HepG2 (cell line): ENCODE results near the gene STXBP4. TPM values are rescaled to one million over a fixed set of nuclear protein-coding genes. Genes with fewer than 3 reads are reported as not detected.

Source experiments
- ATAC-seq: fragments of 200-7000 bp; cut with Tn5 transposase; 3 replicates; pipeline ENCODE4 v1.9.1; 2020; ENCODE audit warnings: mild to moderate bottlenecking, moderate library complexity
- BruUV-seq: library from RNA; stranded (reverse); fragments of 400-500 nt; replicated peaks from 2 replicates; lab custom pipeline; 2021; lab: Mats Ljungman, UMichigan
- CTCF ChIA-PET: fragments of 300-600 bp; formaldehyde crosslinking; extraction: SDS; loops from one replicate; lab custom pipeline; 2021; ENCODE audit warnings: low total read pairs, inconsistent platforms, low intra/inter-chr PET ratio; lab: Yijun Ruan, JAX
- POLR2A ChIA-PET: fragments of 350-600 bp; sonication (Branson Sonifier 250); formaldehyde crosslinking; loops from one replicate; lab custom pipeline; 2020; ENCODE audit warnings: antibody characterized with exemption, inconsistent platforms; lab: Yijun Ruan, JAX
- DNase-seq: peaks from one replicate; pipeline ENCODE4 v3.0.0-alpha.2; 2015; ENCODE audit warnings: low spot score
- FAIRE-seq: peaks from 3 replicates; lab custom pipeline; 2011; peaks lifted over from hg19 to GRCh38; lab: Jason Lieb, UNC
- H2AFZ ChIP-seq: one replicate; pipeline ENCODE4 v1.6.1; 2011; ENCODE audit warnings: low read length, inconsistent platforms
- H3K27ac ChIP-seq: fragments of 300-600 bp; 3 replicates; pipeline ENCODE4 v1.8.0; 2011; ENCODE audit warnings: mixed run types, mild to moderate bottlenecking, mixed read lengths, low read length, inconsistent platforms; ENCODE audit not compliant: insufficient read depth; ENCODE audit errors: extremely low read length
- H3K27me3 ChIP-seq, 2 experiments: fragments of 200-600 bp in 1 of 2; 2 replicates in 1 of 2; 3 replicates in 1 of 2; pipeline versions ENCODE4 v1.6.0 to v1.8.0; 2011; ENCODE audit warnings: low read length in 2 of 2, mild to moderate bottlenecking in 2 of 2, moderate library complexity in 2 of 2, inconsistent platforms in 1 of 2; ENCODE audit not compliant: insufficient read depth in 2 of 2, control insufficient read depth in 1 of 2
- H3K36me3 ChIP-seq, 2 experiments: fragments of 200-600 bp in 1 of 2; replicated peaks in 1 of 2; 2 replicates in 1 of 2; 3 replicates in 1 of 2; pipeline versions ENCODE4 v1.5.1 to v1.8.0; 2011; ENCODE audit warnings: low read length in 2 of 2, inconsistent platforms in 1 of 2; ENCODE audit not compliant: insufficient read depth in 2 of 2, control insufficient read depth in 1 of 2
- H3K4me1 ChIP-seq: 2 replicates; pipeline ENCODE4 v1.5.1; 2012; ENCODE audit warnings: low read length, inconsistent platforms; ENCODE audit not compliant: insufficient read depth
- H3K4me2 ChIP-seq: 2 replicates; pipeline ENCODE4 v1.6.0; 2011; ENCODE audit warnings: low read depth, low read length, inconsistent platforms
- H3K4me3 ChIP-seq, 3 experiments: fragments of 200-600 bp in 1 of 3; sonication (generic), shearing (Covaris generic) in 1 of 3; replicated peaks in 1 of 3; 2 replicates each; pipeline ENCODE4 v1.5.1; 2011 to 2016; ENCODE audit warnings: low read length in 3 of 3, inconsistent platforms in 2 of 3, low read depth in 2 of 3, mild to moderate bottlenecking in 2 of 3, control low read depth in 1 of 3, mixed read lengths in 1 of 3; ENCODE audit not compliant: insufficient read depth in 1 of 3
- H3K79me2 ChIP-seq: one replicate; pipeline ENCODE4 v1.6.1; 2011; ENCODE audit warnings: low read length, inconsistent platforms; ENCODE audit not compliant: insufficient read depth
- H3K9ac ChIP-seq: 2 replicates; pipeline ENCODE4 v1.6.0; 2011; ENCODE audit warnings: mild to moderate bottlenecking, low read depth, low read length, inconsistent platforms; ENCODE audit not compliant: insufficient read depth
- H3K9me3 ChIP-seq: 2 replicates; pipeline ENCODE4 v1.5.1; 2012; ENCODE audit warnings: mild to moderate bottlenecking, low read length
- H4K20me1 ChIP-seq: 2 replicates; pipeline ENCODE4 v1.6.0; 2011; ENCODE audit warnings: inconsistent platforms, mild to moderate bottlenecking, low read length, moderate library complexity; ENCODE audit not compliant: insufficient read depth
- ARNT2 ChIP-seq: sonication (generic); formaldehyde crosslinking; IDR thresholded peaks from 2 replicates; pipeline ENCODE4 v1.8.0; 2022; ENCODE audit warnings: mild to moderate bottlenecking, low read depth, missing genetic modification reagents, moderate library complexity
- KLF9 ChIP-seq: IDR thresholded peaks from 2 replicates; pipeline ENCODE4 v1.6.1; 2016; ENCODE audit warnings: low read depth
- MBNL3 ChIP-seq: fragments of 250-450 bp; sonication (Bioruptor Pico); conservative IDR thresholded peaks from 2 replicates; pipeline ENCODE4 v1.8.0; 2022; ENCODE audit warnings: mild to moderate bottlenecking, inconsistent platforms
- MIER3 ChIP-seq: IDR thresholded peaks from 2 replicates; pipeline ENCODE4 v1.6.1; 2016; ENCODE audit warnings: missing compliant biosample characterization, borderline replicate concordance
- RCOR2 ChIP-seq: IDR thresholded peaks from 2 replicates; pipeline ENCODE4 v1.6.1; 2016; ENCODE audit warnings: missing biosample characterization, missing genetic modification reagents
- SOX5 ChIP-seq: IDR thresholded peaks from 2 replicates; pipeline ENCODE4 v1.6.1; 2016; ENCODE audit warnings: borderline replicate concordance
- YEATS2 ChIP-seq: sonication (generic); formaldehyde crosslinking; IDR thresholded peaks from 2 replicates; pipeline ENCODE4 v1.4.0; 2020; ENCODE audit warnings: missing genetic modification reagents, borderline replicate concordance
- ZNF564 ChIP-seq: sonication (generic); formaldehyde crosslinking; IDR thresholded peaks from 2 replicates; pipeline ENCODE4 v1.8.1; 2023; ENCODE audit warnings: mild to moderate bottlenecking, missing genetic modification reagents
- ZNF7 ChIP-seq: IDR thresholded peaks from 2 replicates; pipeline ENCODE4 v1.6.1; 2016; ENCODE audit warnings: missing biosample characterization, missing genetic modification reagents
- WGBS: methylation state at CpG from one replicate; pipeline ENCODE4 v1.1.6; 2017; ENCODE audit warnings: low lambda C conversion rate; 5-methylcytosine and 5-hydroxymethylcytosine counted together
- in situ Hi-C: cut with HindIII; loops from 2 replicates; pipeline ENCODE4 v1.10.0; 2017; ENCODE audit warnings: low pct_unique_long_range_greater_than_20kb; ENCODE audit not compliant: extremely low pct_ligation_motif_present
- intact Hi-C: fragments of 100-400 bp; cut with micrococcal nuclease; formaldehyde crosslinking; loops from one replicate; pipeline ENCODE4 v1.10.0; 2022; ENCODE audit not compliant: unreplicated experiment
- polyA plus RNA-seq, 8 experiments: library from polyadenylated mRNA; depleted of rRNA in 3 of 8; stranded (reverse) in 7 of 8; unstranded in 1 of 8; fragments of >200 nt; fragmentation: Illumina TruSeq in 4 of 8; extraction: Trizol in 4 of 8; gene quantifications; 2 replicates each; pipeline versions ENCODE4 v1.2.1 to v1.2.3, GENCODE V29; 2011 to 2016; ENCODE audit warnings: low read depth in 4 of 8, missing spikeins in 1 of 8, mixed read lengths in 1 of 8; ENCODE audit not compliant: insufficient read depth in 1 of 8
- total RNA-seq, 5 experiments: library from RNA; depleted of rRNA; stranded (reverse); fragments of >200 nt; fragmentation: Illumina TruSeq; extraction: Trizol; gene quantifications; 2 replicates each; pipeline ENCODE4 v1.2.3, GENCODE V29; 2016; ENCODE audit warnings: low read depth in 1 of 5

Gene STXBP4
- total and polyA plus RNA-seq, 2 of the 13 experiments (the other 11 are each of a cell fraction or from before 2014, with no cell fraction given), result 8.5 to 36.1 TPM

- Histone ChIP-seq H2AFZ (no peak overlapping the region), H3K27ac (no peak overlapping the region), H3K4me3 (no peak overlapping the region), H3K36me3 (no peaks in the 10 kb centered on the region), H3K4me2 (no peak overlapping the region), H4K20me1 (no peaks in the 10 kb centered on the region), H3K79me2 (no peaks in the 10 kb centered on the region), H3K4me1 (peaks cover 22% of the 10 kb centered on the region), H3K9me3 (no peaks in the 10 kb centered on the region), H3K9ac (no peak overlapping the region), H3K27me3 (no peaks in the 10 kb centered on the region; a peak in 2 of 5 replicates)
- intact Hi-C loops (no loop called here), in situ Hi-C loops (no loop called here)
- FAIRE-seq (no peak), ATAC-seq (no peak), DNase-seq (no peak)
- POLR2A ChIA-PET, result no interaction called here
- peak; percentile 90 for TF ChIP-seq ZNF7
- no peak for TF ChIP-seq ZNF564 (CRISPR knock-in tag)
- WGBS, result 64% methylated on average over 3 of the region's 3 CpGs
- CTCF ChIA-PET, result no interaction called here
- BruUV-seq, result no TSS peak
These were observed 247.1 kb downstream of the STXBP4 start for GRCh38 chr17:55215711-55216110.

GRCh38 chr17:55216888-55217287, 248.3 kb downstream of the STXBP4 start:
- CTCF ChIA-PET, result no interaction called here
- 85% methylated on average over 3 of the region's 3 CpGs for WGBS

More at GRCh38 chr17:55216888-55217287, 248.3 kb downstream of the STXBP4 start:
- H4K20me1 ChIP-seq, result no peaks in the 10 kb centered on the region
- no peaks in the 10 kb centered on the region for H3K9me3 ChIP-seq
- POLR2A ChIA-PET, result no interaction called here
- no peak overlapping the region for H2AFZ ChIP-seq
- H3K4me1 ChIP-seq, result peaks cover 22% of the 10 kb centered on the region
- H3K79me2 ChIP-seq, result no peaks in the 10 kb centered on the region
- H3K4me3 ChIP-seq, result no peak overlapping the region
- no peak for ATAC-seq
- intact Hi-C loops (no loop called here), in situ Hi-C loops (no loop called here)
- H3K9ac ChIP-seq, result no peak overlapping the region
- no peak for DNase-seq
- H3K27ac ChIP-seq, result no peak overlapping the region
- H3K27me3 ChIP-seq, result no peaks in the 10 kb centered on the region; a peak in 2 of 5 replicates
- H3K4me2 ChIP-seq, result no peak overlapping the region
- no peaks in the 10 kb centered on the region for H3K36me3 ChIP-seq
- FAIRE-seq, result no peak
- no peak for TF ChIP-seq MIER3 (CRISPR knock-in tag)
- no peak for TF ChIP-seq RCOR2 (CRISPR knock-in tag)
- TF ChIP-seq SOX5 (CRISPR knock-in tag), result no peak
- TF ChIP-seq KLF9 (CRISPR knock-in tag), result no peak
- TF ChIP-seq ARNT2 (CRISPR knock-in tag), result no peak
- no peak for TF ChIP-seq MBNL3 (CRISPR knock-in tag)
- TF ChIP-seq YEATS2 (CRISPR knock-in tag), result no peak
- BruUV-seq, result no TSS peak
